Measurements from ENCODE around the gene NECTIN2. TPM values are rescaled to one million over a fixed set of nuclear protein-coding genes. Genes with fewer than 3 reads are reported as not detected.
"Not testable (repeated sequence)": the region's sequence is repeated elsewhere in the genome, so short reads cannot be mapped to it uniquely, and the experiment has no call there.

Gene NECTIN2
- total and polyA plus RNA-seq, 7 donors: 9.0 to 32.9 (median 18.1) TPM

DNA sequence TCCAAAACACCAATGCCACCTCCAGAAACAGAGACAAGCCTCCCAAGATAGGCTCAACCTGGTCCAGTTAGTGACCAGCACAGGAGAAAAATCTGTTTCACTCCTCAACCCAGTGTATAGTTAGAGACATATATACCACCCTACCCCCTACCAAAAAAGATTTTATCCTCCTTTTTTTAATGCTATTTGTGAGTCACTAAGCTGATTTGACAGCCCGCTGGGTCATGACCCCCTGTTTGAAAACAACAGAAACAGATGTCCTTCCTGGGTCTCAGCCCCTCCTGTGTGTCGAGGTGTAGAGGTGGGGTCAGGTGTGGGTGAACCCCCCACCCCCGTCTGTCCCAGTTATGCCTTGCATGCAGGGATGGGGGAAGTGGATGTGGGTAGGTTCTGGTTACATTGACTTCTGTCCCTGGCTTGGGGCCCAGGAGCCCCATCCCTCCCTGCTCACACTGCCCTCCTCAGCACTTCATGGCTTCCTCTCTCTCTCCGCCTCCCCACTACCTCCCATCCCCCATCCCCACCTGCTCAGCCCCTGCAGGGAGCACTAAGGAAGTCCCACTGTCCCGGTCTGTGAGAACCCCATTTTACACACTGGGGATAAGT lies 30.9 kb downstream of the NECTIN2 start:
- peaks cover 5 to 60% of the 10 kb centered on the region in 2 donors for H3K36me3 ChIP-seq (ENCODE audit: insufficient read depth in 1 of 2, low read depth in 1 of 2)
- WGBS, 3 donors: 64 to 72% (median 71%) methylated on average over 5 of the region's 5 CpGs
- H3K27me3 ChIP-seq (ENCODE audit: insufficient read depth in 3 of 3, low read length in 2 of 3): no peaks in the 10 kb centered on the region
- no peak for ATAC-seq
- intact Hi-C loops (cut with DNase I): no loop called here
- TF ChIP-seq, protein P1, sequence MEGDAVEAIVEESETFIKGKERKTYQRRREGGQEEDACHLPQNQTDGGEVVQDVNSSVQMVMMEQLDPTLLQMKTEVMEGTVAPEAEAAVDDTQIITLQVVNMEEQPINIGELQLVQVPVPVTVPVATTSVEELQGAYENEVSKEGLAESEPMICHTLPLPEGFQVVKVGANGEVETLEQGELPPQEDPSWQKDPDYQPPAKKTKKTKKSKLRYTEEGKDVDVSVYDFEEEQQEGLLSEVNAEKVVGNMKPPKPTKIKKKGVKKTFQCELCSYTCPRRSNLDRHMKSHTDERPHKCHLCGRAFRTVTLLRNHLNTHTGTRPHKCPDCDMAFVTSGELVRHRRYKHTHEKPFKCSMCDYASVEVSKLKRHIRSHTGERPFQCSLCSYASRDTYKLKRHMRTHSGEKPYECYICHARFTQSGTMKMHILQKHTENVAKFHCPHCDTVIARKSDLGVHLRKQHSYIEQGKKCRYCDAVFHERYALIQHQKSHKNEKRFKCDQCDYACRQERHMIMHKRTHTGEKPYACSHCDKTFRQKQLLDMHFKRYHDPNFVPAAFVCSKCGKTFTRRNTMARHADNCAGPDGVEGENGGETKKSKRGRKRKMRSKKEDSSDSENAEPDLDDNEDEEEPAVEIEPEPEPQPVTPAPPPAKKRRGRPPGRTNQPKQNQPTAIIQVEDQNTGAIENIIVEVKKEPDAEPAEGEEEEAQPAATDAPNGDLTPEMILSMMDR (IDR thresholded peaks at IDR 0.05): no peak
- H3K27ac ChIP-seq: no peak overlapping the region
- no peak overlapping the region for H3K4me3 ChIP-seq
- no peaks in the 10 kb centered on the region for H3K9me3 ChIP-seq
- H3K4me1 ChIP-seq: no peaks in the 10 kb centered on the region
- no peak for DNase-seq

- no peak for DNase-seq
- ATAC-seq: no peak
These were observed 32.2 kb downstream of the NECTIN2 start for GRCh38 chr19:44878120-44878865.

DNA sequence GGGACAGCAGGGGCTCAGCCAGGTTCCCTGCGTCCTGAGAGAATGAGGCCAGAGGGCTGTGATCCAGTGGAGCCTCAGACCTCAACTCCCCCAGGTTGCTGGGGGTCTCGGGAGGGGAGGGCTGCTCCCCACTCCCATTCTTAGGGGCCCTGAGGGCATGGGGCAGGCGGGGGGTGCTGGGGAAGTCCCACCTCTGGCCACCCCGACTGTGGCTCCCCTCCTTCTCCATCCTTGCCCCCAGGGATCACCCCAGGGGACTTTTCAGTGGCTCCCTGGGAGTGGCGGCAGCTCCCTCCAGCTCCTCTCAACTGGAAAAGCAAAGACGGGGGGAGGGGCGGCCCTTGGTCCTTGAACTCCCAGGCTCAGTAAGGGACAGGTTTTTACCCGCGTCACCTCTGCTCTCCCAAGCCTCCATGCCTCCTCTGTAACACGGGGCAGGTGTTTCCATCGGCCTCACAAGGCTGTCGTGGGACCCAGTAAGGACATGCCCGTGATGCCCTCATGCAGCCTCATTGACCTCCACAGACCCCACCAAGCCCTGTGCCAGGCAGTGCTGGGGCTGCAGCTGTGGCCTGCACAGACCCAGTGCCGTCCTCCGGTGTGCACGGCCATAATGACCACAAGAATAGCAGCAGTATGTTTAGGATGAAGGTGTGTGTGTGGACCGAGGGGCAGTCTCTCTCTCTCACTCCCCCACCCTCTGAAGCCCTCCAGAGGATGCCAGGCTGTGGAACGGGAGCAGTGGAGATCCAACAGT lies 33.4 kb downstream of the NECTIN2 start:
- peaks cover 3 to 37% of the 10 kb centered on the region in 2 donors for H3K36me3 ChIP-seq (ENCODE audit: insufficient read depth in 1 of 2, low read depth in 1 of 2)
- WGBS, 3 donors: 73 to 77% (median 74%) methylated on average over 17 to 18 of the region's 18 CpGs

More at GRCh38 chr19:44878120-44878865, 32.2 kb downstream of the NECTIN2 start:
- 81 to 87% (median 82%) methylated on average over 23 to 26 of the region's 26 CpGs for WGBS, 3 donors
- H3K27ac ChIP-seq: no peak overlapping the region
- peaks cover 5 to 49% of the 10 kb centered on the region in 2 donors for H3K36me3 ChIP-seq (ENCODE audit: insufficient read depth in 1 of 2, low read depth in 1 of 2)
- no peak overlapping the region for H3K4me3 ChIP-seq
- TF ChIP-seq, protein P1 (IDR thresholded peaks at IDR 0.05): no peak
- H3K4me1 ChIP-seq: no peaks in the 10 kb centered on the region
- H3K9me3 ChIP-seq: no peaks in the 10 kb centered on the region
- H3K27me3 ChIP-seq (ENCODE audit: insufficient read depth in 3 of 3, low read length in 2 of 3): no peaks in the 10 kb centered on the region
- intact Hi-C loops (cut with DNase I): no loop called here

DNA sequence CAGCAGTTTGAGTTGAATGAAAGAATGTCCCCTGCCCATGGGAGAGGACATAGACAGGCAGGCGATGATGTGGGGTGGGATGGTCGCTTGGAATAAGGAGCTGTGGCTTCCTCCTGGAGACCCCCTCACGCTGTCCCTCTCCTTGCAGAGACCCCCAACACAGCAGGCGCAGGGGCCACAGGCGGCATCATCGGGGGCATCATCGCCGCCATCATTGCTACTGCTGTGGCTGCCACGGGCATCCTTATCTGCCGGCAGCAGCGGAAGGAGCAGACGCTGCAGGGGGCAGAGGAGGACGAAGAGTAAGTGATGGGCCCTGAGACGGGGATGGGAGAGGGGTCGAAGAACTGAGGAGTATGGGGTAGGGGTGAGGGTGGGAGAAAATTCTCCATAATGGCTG lies 36.0 kb downstream of the NECTIN2 start:
- intact Hi-C loops (cut with DNase I): no loop called here
- TF ChIP-seq, protein P1 (IDR thresholded peaks at IDR 0.05): no peak
- WGBS, 3 donors: 85 to 91% (median 90%) methylated on average over 15 of the region's 15 CpGs
- no peaks in the 10 kb centered on the region for H3K27me3 ChIP-seq (ENCODE audit: insufficient read depth in 3 of 3, low read length in 2 of 3)
- H3K36me3 ChIP-seq (ENCODE audit: insufficient read depth in 1 of 2, low read depth in 1 of 2): peaks cover 0 to 14% of the 10 kb centered on the region in 2 donors
- ATAC-seq: no peak
- no peak for DNase-seq
- no peaks in the 10 kb centered on the region for H3K4me1 ChIP-seq
- H3K27ac ChIP-seq: no peak overlapping the region
- no peak overlapping the region for H3K4me3 ChIP-seq
- H3K9me3 ChIP-seq: no peaks in the 10 kb centered on the region

More for the DNA sequence above, 33.4 kb downstream of the NECTIN2 start:
- Histone ChIP-seq H3K27ac (no peak overlapping the region), H3K27me3 (ENCODE audit: insufficient read depth in 3 of 3, low read length in 2 of 3) (no peaks in the 10 kb centered on the region), H3K9me3 (no peaks in the 10 kb centered on the region), H3K4me1 (no peaks in the 10 kb centered on the region), H3K4me3 (no peak overlapping the region)
- TF ChIP-seq, protein P1 (IDR thresholded peaks at IDR 0.05): no peak
- ATAC-seq (peak in 1 of 4 donors; percentile 13), DNase-seq (no peak)
- intact Hi-C loops (cut with DNase I): no loop called here

DNA sequence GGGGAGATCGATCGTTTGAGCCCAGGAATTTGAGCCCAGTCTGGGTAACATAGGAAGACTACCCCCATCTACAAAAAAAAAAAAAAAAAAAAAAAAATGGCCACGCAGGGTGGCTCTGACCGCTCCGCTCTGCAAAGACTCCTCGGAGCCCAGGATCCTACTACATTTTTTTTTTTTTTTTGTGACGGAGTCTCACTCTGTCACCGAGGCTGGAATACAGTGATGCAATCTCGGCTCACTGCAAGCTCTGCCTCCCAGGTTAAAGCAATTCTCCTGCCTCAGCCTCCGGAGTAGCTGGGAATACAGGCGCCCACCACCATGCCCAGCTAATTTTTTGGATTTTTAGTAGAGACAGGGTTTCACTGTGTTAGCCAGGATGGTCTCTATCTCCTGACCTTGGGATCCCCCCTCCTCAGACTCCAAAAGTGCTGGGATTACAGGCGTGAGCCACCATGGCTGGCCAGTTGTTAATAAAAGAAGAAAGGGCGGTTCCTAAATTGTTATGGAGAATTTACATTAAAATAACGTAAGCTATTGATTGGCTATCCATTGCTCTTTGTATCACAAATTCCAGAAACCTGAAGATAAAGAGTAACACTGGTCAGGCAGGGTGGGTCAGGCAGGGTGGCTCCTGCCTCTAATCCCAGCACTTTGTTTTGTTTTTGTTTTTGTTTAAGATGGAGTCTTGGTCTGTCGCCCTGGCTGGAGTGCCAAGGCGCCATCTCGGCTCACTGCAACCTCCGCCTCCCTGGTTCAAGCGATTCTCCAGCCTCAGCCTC lies 36.7 kb downstream of the NECTIN2 start:
- H3K27ac ChIP-seq; H3K4me1 ChIP-seq; DNase-seq; H3K4me3 ChIP-seq; H3K9me3 ChIP-seq; H3K36me3 ChIP-seq (ENCODE audit: insufficient read depth in 1 of 2, low read depth in 1 of 2); intact Hi-C loops (cut with DNase I); H3K27me3 ChIP-seq (ENCODE audit: insufficient read depth in 3 of 3, low read length in 2 of 3); ATAC-seq: not testable (repeated sequence)
- WGBS, 3 donors: 88 to 91% (median 90%) methylated on average over 19 of the region's 19 CpGs
